Cardiac fibroblast (primary cell): ENCODE results near the gene ZNF467.

ENCODE experiments used
- DNase-seq, 2 donors: peaks; one replicate each; pipeline versions ENCODE4 v3.0.0 to v3.0.0-alpha.2; 2010; ENCODE audit warnings: low read depth in 2 of 2
- H3K4me3 ChIP-seq, 2 donors: replicated peaks in 1 of 2; 1 replicate in 1 of 2; 2 replicates in 1 of 2; pipeline ENCODE4 v1.5.1; 2011; ENCODE audit warnings: low read depth in 2 of 2, low read length in 2 of 2, mild to moderate bottlenecking in 2 of 2, moderate library complexity in 1 of 2
- TF ChIP-seq, protein P1 (sequence below): IDR thresholded peaks from one replicate; pipeline ENCODE4 v1.5.1; 2011; ENCODE audit warnings: low read depth, mild to moderate bottlenecking, low read length, inconsistent platforms

ZNF467 gene

DNA sequence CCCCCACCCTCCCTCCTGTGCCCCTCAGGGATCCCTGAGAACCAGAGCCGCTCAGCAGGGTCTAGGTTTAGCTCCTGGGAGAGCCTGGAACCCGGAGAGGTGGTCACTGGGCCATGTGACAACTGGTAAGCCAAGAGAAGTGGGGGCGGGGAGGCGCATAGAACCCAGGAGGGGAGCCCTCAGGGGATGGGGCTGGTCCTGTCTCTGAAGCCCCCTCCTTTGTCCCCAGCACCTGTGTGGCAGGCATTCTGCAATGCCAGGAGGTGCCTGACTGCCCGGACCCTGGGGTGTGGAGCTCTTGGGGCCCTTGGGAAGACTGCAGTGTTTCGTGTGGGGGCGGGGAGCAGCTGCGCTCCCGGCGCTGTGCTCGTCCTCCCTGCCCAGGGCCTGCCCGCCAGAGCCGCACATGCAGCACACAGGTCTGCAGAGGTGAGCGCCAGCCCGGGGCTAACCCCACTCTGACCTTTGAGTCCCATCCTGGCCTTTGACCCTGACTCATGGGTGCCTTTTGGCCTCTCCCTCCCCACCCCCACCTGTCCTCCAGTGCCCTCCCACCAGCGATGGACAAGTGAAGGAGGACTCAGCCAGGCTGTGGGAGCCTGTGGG is 42.4 kb upstream of the ZNF467 start:
- TF ChIP-seq, protein P1, sequence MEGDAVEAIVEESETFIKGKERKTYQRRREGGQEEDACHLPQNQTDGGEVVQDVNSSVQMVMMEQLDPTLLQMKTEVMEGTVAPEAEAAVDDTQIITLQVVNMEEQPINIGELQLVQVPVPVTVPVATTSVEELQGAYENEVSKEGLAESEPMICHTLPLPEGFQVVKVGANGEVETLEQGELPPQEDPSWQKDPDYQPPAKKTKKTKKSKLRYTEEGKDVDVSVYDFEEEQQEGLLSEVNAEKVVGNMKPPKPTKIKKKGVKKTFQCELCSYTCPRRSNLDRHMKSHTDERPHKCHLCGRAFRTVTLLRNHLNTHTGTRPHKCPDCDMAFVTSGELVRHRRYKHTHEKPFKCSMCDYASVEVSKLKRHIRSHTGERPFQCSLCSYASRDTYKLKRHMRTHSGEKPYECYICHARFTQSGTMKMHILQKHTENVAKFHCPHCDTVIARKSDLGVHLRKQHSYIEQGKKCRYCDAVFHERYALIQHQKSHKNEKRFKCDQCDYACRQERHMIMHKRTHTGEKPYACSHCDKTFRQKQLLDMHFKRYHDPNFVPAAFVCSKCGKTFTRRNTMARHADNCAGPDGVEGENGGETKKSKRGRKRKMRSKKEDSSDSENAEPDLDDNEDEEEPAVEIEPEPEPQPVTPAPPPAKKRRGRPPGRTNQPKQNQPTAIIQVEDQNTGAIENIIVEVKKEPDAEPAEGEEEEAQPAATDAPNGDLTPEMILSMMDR: no peak
- DNase-seq: no peak
- H3K4me3 ChIP-seq: no peak overlapping the region

DNA sequence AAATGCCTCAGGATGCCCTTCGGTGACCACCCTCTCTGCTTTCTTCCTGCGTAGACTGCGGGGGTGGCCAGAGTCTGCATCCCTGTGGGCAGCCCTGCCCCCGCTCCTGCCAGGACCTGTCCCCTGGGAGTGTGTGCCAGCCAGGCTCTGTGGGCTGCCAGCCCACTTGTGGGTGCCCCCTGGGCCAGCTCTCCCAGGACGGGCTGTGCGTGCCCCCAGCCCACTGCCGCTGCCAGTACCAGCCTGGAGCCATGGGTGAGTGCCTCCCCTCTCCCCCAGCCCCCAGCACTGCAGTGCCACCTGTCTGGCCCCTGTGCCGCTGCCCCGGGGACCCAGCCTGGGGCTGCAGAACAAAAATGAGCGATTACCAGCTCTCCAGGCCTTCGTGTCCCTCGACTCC is 41.7 kb upstream of the ZNF467 start:
- TF ChIP-seq, protein P1: no peak
- no peak overlapping the region for H3K4me3 ChIP-seq
- DNase-seq: no peak

GRCh38 chr7:149814494-149814893 is 41.1 kb upstream of the ZNF467 start:
- no peak for DNase-seq
- no peak overlapping the region for H3K4me3 ChIP-seq
- TF ChIP-seq, protein P1: no peak

DNA sequence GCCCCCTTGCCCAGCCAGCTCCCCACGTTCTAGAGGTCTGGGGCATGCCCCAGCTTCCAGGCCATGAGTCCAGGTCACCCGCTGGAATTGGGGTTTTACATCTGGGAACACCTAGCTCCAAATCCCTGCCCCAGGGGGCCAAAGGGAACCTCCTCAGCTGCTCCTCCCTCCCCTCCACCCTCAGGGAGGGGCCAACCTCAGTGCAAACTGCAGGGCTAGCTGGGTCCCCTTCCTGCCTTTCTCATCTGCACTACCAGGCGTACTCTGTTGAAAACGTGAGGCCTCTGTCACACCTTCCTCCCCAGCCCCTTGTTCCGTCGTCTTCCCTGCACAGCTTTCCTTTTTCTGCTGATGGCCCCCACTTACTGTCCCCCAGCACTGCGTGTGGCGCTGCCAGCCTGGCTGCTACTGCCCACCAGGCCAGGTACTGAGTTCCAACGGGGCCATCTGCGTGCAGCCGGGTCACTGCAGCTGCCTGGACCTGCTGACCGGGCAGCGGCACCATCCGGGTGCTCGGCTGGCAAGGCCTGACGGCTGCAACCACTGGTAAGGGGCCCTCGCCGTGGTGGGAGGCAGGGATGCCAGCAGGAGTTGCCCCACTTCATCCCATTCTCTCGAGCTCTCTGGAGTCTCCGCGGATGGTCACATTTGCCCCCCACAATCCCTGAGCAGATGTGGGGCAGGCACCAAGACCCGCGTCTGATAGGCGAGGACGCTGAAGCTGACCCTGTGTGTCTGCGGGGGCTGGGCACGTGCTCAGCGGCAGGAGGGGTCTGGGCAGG is 40.1 kb upstream of the ZNF467 start:
- no peak for DNase-seq
- TF ChIP-seq, protein P1: no peak
- no peak overlapping the region for H3K4me3 ChIP-seq

DNA sequence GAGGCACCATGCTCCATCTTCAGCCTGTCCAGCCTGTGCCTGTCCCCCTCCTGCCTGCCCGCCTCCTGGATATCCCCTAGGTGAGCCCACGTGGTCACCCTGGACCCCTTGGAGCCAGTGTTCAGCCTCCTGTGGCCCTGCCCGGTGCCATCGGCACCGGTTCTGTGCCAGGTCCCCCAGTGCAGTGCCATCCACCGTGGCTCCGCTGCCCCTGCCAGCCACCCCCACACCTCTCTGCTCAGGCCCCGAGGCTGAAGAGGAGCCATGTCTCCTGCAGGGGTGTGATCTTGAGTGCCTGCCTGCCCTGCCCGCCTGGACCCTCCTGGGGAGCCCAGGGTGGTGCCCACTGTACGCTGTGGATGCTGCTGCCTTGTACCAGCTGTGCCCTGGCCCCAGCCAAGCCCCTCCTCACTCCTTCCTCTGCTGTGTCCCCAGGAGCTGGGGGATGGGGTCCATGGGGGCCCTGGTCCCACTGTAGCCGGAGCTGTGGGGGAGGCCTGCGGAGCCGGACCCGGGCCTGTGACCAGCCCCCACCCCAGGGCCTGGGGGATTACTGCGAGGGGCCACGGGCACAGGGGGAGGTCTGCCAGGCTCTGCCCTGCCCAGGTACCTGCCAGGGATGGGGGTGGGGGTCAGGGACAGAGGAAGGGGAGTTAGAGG is 38.6 kb upstream of the ZNF467 start:
- no peak for DNase-seq
- no peak overlapping the region for H3K4me3 ChIP-seq
- TF ChIP-seq, protein P1: no peak

DNA sequence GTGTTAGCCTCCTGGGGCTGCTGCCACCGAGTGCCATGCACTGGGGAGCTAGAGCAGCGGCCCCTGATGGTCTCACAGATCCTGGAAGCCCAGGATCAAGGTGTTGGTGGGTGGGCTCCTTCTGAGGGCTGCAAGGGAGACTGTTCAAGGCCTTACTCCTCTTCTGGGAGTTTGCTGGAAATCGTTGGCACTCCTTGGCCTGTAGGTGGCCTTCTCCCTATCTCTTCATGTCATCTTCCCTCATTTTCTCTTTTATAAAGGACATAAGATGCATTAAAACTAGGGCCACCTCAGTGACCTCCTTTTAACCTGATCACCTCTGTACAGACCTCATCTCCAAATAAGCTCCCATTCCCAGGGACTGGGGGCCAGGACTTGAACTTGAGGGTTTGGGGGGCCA is 37.8 kb upstream of the ZNF467 start:
- TF ChIP-seq, protein P1: peak; percentile 28
- peak in 1 of 2 donors; percentile 6 for DNase-seq
- no peak overlapping the region for H3K4me3 ChIP-seq
